SH-SY5Y (cell line): ENCODE measurements around the gene BEST2.

Experiments
- GATA2 ChIP-seq: IDR thresholded peaks from 2 replicates; pipeline ENCODE4 v1.6.1; 2011; ENCODE audit warnings: mild to moderate bottlenecking, low read depth, low read length
- GATA3 ChIP-seq: IDR thresholded peaks from 2 replicates; pipeline ENCODE4 v1.6.1; 2011; ENCODE audit warnings: low read depth, mild to moderate bottlenecking, low read length, moderate library complexity

The BEST2 gene

DNA sequence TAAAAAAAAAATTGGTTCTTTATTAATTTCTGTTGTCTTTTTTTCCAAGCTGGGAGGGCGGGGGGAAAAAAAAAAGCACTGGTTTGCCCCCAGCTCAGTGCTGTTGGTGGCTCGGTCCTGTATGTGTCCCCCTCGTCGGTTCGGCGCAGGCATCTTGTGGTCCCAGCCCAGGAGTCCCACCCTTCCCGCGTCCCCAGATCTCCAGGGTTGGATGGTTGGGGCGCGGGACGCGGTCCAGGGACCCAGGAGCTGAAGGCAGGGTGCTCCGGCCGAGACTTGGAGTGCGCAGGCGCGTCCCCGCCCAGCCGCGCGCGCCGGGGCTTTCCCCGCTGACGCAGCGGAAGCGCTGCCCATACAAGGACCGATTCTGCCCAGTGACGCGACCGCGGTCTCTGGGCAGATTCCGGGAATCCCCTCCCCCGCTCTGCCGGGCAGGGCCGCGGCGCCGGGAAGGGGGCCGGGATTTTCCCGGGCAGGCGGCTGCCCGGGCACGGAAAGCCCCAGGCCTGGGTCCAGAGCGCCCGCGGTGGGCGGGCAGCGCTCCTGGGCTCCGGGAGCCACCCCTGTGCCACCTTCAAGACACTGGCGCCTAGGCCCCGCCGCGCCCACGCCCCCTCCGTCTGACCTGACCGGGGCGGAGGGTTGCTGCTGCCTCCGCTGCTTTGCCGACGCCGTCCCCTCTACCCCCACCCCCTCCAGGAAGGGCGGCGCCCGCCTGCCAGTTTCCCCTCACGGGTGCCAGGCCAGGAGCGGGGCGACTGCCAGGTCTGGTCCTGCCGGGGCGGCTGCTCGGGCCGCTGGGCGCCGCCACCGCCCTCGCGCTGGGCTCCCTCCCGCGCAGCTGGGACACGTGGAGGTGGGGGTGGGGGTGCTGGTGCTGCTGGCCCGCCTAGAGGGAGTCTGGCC is 42.0 kb downstream of the BEST2 start:
- TF ChIP-seq GATA2 (no peak), GATA3 (no peak)

GRCh38 chr19:12794196-12794941 is 42.8 kb downstream of the BEST2 start:
- no peak for TF ChIP-seq GATA3
- TF ChIP-seq GATA2 = no peak

DNA sequence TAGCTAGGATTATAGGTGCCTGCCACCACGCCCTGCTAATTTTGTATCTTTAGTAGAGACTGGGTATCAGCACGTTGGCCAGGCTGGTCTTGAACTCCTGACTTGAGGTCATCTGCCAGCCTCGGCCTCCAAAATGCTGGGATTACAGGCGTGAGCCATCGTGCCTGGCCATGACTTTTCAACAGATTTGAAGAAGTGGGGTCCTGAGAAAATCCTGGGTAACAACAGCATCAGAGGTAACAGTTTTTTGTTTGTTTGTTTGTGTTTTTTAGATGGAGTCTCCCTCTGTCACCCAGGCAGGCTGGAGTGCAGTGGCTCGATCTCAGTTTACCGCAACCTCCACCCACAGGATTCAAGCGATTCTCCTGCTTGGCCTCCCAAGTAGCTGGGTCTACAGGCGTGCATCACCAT is 43.4 kb downstream of the BEST2 start:
- no peak for TF ChIP-seq GATA2
- no peak for TF ChIP-seq GATA3

- TF ChIP-seq GATA2 (no peak), GATA3 (no peak)
Observed at GRCh38 chr19:12796146-12797071, 44.8 kb downstream of the BEST2 start.

DNA sequence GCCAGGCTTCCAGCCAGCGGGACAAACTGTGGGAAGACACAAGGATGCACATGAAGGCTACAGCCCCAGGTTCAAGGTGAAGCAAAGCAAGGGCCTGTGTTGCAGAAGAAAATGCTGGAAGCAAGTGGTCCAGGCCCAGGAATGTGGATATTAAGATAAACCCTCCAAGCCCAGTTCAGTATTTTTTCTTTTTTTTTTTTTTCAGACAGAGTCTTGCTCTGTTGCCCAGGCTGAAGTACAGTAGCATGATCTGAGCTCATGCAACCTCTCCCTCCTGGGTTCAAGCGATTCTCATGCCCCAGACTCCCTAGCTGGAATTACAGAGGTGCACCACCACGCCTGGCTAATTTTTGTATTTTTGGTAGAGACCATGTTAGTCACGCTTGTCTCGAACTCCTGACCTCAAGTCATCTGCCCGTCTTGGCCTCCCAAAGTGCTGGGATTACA is 45.6 kb downstream of the BEST2 start:
- TF ChIP-seq GATA2 = no peak
- no peak for TF ChIP-seq GATA3

DNA sequence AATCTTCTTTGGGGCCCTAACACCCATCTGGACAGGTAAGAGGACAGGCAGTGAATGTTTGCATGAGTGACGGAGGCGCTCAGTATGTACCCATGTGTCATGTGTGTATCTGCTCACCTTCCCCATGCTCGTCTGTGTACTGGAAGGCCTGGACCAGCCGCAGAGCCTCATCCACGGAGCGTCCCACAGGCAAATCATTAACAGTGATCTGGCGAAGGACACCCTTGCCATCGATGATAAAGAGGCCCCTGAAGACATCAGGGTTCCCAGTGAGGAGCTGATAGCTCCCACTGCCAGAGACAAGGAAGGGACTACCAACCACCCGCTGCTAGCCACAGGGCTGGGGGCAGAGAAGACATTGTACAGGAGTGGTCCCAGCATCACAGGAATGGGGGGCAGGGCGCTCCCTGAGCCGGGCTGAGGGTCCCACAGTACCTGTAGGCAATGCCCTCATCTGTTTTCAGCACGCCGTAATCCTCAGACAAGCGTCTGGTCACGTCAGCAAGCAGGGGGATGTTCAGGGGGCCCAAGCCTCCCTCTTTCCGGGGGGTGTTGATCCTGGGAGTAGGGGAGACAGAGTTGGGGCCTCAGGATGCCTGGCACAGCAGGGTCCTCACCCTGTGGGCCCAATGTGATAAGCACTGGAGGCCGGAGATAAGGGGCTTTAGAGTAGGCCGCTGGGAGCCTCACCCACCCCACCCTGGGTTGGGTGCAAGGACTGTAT is 48.3 kb downstream of the BEST2 start:
- TF ChIP-seq GATA2 = no peak
- no peak for TF ChIP-seq GATA3

GRCh38 chr19:12800466-12800770 is 48.8 kb downstream of the BEST2 start:
- TF ChIP-seq GATA2 (no peak), GATA3 (no peak)

GRCh38 chr19:12800923-12801465 is 49.4 kb downstream of the BEST2 start:
- TF ChIP-seq GATA3 (no peak), GATA2 (no peak)

DNA sequence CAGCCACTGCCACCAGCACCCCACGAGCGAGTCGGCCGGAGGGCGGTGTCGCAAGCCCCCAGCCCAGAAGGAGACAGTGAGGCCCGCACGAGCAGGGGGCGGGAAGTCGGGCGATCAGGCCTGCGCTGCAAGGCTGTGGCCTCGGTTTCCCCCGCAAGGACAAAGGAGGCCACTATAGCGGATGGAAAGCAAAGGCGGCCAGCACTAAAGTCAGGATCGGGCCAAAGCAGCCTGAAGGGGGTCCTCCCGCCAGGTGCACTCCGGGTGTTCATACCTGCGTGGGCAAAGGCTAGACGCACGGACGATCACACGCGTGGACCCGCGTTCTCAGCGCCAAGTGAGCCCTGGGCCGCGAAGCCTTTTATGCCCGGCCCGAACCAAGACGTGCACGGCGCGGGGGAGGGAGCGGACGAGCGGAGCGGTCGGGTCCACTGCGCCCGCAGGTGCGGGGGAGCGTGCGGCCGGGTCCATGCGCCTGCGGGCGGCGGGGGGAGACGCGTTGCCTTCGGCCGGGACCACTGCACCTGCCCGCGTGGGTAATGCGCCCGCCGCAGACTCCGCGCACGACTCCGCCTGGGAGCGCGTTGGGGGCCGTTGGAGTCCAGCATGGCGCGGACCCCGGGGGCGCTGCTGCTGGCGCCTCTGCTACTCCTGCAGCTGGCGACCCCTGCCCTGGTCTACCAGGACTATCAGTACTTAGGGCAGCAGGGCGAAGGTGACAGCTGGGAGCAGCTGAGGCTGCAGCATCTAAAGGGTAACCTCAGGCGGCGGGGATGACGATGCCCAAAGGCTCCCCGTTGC is 50.1 kb downstream of the BEST2 start, which contains the start of the genes PRDX2 and THSD8:
Gene PRDX2, minus strand, starts transcription at position 335 of the 801 bp plus-strand sequence. CDS start 539 bp downstream, outside the sequence.
Gene THSD8, plus strand, starts transcription at position 604 of the 801 bp plus-strand sequence. Its CDS starts 3 bp downstream, at position 607.
- TF ChIP-seq GATA3 (no peak), GATA2 (no peak)

GRCh38 chr19:12802267-12803106 is 50.9 kb downstream of the BEST2 start:
- no peak for TF ChIP-seq GATA3
- no peak for TF ChIP-seq GATA2

- no peak for TF ChIP-seq GATA3
Observed at GRCh38 chr19:12804051-12804450, 52.5 kb downstream of the BEST2 start.
